GM20000 (cell line): Measurements from ENCODE around the gene CNTNAP5.

Experiments
- DNase-seq: peaks from one replicate; pipeline ENCODE4 v3.0.0; 2012; ENCODE audit warnings: low spot score
- TF ChIP-seq, protein P1 (sequence below): IDR thresholded peaks from 2 replicates; pipeline ENCODE4 v1.5.1; 2012; ENCODE audit warnings: mild to moderate bottlenecking, control low read depth; ENCODE audit errors: extremely low read depth, missing control alignments

Gene CNTNAP5

DNA sequence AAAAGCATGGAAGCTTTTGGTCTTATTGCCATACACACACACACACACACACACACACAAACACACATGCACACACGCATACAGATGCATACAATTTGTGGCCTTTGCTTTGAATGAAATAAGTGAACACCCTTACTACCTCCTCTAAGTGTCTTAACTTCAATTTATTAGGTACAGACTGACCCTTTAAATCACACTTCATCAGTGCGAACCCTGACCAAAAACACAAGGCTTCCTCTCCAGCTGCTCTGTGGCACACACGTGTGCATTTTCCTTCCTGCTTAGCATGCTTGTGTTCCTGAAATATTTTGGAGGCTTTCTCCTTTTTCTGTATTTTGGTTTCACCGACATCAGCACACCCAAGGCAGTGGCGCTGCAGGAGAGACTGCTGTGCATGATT lies 96.0 kb downstream of the CNTNAP5 start:
- no peak for DNase-seq
- TF ChIP-seq, protein P1, sequence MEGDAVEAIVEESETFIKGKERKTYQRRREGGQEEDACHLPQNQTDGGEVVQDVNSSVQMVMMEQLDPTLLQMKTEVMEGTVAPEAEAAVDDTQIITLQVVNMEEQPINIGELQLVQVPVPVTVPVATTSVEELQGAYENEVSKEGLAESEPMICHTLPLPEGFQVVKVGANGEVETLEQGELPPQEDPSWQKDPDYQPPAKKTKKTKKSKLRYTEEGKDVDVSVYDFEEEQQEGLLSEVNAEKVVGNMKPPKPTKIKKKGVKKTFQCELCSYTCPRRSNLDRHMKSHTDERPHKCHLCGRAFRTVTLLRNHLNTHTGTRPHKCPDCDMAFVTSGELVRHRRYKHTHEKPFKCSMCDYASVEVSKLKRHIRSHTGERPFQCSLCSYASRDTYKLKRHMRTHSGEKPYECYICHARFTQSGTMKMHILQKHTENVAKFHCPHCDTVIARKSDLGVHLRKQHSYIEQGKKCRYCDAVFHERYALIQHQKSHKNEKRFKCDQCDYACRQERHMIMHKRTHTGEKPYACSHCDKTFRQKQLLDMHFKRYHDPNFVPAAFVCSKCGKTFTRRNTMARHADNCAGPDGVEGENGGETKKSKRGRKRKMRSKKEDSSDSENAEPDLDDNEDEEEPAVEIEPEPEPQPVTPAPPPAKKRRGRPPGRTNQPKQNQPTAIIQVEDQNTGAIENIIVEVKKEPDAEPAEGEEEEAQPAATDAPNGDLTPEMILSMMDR, result no peak

DNA sequence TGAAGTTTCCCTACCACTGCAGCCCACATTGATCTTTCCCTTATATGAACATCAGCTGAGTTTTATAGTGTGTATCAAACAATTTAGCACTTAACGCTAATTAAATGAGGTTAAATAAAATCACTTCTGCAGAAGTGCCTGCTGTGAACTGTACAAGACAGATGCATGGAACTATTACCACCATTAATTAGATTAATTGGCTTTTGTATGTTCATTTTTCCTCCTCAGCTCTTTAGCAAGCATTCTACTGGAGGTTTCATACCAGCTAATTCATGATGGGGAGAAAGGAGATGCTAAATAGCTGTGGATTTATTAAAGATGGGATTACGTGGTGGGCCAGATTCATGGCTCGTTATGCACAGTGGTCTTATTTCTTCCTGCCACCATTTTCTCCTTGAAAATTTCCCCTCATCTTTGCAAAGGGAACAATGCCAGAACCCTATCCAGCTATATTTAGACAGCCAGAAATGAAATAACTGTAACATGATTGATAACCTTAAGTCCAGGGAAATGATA lies 96.7 kb downstream of the CNTNAP5 start:
- no peak for DNase-seq
- TF ChIP-seq, protein P1, result no peak

DNA sequence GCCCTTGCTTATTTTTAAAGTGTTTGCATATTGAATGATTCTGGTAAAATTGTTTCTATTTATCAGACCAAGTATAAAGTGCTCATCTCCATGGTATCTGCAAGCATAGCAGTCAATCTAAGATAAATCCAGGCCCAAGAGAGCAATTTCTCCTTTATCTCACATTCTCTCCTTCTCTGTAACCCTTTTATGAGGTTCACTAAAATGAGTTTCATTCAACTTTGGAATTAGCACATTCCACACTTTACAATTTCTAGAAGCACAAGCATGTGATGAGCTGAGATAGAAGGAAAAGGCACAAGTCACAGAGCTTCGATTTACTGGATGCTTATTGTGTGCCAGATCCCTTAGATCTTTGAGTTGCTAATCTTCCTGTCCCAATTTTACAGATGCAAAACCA lies 97.3 kb downstream of the CNTNAP5 start:
- no peak for DNase-seq
- TF ChIP-seq, protein P1, result no peak

DNA sequence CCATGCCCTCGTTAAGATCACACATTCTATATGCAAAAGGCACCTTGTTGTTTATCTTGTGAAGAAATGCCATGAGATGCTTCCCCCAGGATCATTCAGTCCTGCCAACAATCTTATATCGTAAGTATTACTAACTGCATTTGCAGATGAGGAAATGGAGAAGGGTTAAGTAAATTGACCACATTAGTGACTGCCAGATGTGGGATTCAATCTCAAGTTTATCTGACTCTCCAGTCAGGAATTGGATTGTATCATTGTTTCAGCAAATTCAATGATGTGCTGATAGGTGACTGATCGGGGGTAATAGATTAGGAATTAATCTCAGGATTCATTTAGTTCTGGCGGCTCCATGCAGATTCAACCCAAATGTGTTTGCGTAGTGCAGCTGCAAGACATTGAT lies 106.2 kb downstream of the CNTNAP5 start:
- no peak for DNase-seq
- TF ChIP-seq, protein P1, result no peak

DNA sequence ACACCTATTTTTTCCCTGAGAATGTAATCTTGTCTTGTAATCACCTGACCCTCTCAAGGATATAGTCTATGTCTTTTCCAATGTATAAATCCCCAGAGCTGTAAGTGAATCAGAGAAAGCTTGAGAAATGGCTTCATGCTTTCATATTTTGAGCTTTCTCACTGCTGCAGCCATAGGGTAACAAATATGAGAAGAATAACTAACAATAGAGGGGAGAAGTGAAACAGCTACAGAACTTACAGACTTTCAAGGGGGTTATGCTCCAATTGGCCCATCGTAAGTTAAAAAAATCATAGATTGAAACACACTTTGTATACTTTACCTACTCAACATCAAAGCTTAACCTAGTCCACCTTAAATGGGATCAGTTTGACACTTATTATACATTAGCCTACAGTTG lies 111.0 kb downstream of the CNTNAP5 start:
- no peak for DNase-seq
- TF ChIP-seq, protein P1, result no peak

DNA sequence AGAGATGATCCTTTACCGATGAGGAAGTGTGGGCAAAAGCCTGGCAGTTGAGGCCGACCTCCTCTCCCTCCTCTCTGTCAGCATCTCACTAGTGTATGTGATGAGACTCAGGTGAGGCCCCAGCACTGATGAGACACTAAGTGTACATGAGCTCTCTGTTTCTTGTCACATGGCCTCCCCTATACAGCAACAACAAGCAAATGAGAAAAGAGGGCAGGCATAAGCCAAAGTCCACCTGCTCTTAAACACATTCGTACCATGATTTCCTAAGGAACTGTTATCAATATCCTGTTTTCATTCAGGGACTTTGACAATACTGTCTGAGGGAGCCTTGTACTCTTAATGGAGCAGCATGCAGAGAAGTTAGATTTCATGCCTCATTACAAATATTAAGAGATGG lies 113.0 kb downstream of the CNTNAP5 start:
- TF ChIP-seq, protein P1, result no peak
- no peak for DNase-seq

DNA sequence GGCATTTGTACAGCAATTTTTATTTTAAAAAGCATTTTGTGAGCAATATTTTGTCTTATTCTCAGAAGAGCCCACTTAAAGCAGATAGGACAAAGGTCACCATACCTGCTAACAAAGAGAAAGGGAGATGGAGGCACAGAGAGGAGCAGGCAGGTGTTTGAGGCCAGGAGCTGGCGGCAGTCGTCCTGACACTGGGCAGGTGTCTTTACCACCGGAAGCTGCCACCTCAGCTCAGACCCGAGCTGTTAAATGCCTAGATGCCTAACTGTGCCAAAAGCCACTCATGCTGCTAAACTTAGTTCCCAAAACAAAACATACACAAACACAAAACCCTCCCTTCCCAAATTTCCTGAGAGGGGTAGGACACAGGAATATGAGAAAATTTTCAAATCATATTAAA lies 120.9 kb downstream of the CNTNAP5 start:
- TF ChIP-seq, protein P1, result no peak
- no peak for DNase-seq
